PC-3 (cell line): ENCODE data around the gene NCF1. TPM values are rescaled to one million over a fixed set of nuclear protein-coding genes. Genes with fewer than 3 reads are reported as not detected.
"Not testable (repeated sequence)": the region's sequence is repeated elsewhere in the genome, so short reads cannot be mapped to it uniquely, and the experiment has no call there.

Experiments
- ATAC-seq: fragments of 200-7000 bp; cut with Tn5 transposase; 2 replicates; pipeline ENCODE4 v1.9.1; 2020; ENCODE audit warnings: mild to moderate bottlenecking, moderate library complexity
- BruUV-seq: library from RNA; stranded (reverse); fragments of 400-500 nt; replicated peaks from 2 replicates; lab custom pipeline; 2021; lab: Mats Ljungman, UMichigan
- CTCF ChIA-PET: fragments of 300-600 bp; sonication (Branson Sonifier 250); formaldehyde crosslinking; loops from one replicate; lab custom pipeline; 2022; ENCODE audit warnings: antibody characterized with exemption; lab: Charles Lee
- POLR2A ChIA-PET: fragments of 300-600 bp; sonication (Branson Sonifier 250); formaldehyde crosslinking; loops from one replicate; lab custom pipeline; 2022; ENCODE audit warnings: antibody characterized with exemption; ENCODE audit not compliant: unreplicated experiment; lab: Charles Lee
- DNase-seq: peaks from one replicate; pipeline ENCODE4 v3.0.0-alpha.2; 2015
- H2AFZ ChIP-seq: fragments of 300-600 bp; sonication (generic); 2 replicates; pipeline ENCODE4 v1.6.0; 2016; ENCODE audit warnings: antibody characterized with exemption, low read length
- H3F3A ChIP-seq: fragments of 300-600 bp; sonication (generic); one replicate; pipeline ENCODE4 v1.6.0; 2017; ENCODE audit warnings: antibody characterized with exemption, low read length, control low read depth, mild to moderate bottlenecking; ENCODE audit not compliant: unreplicated experiment
- H3K27ac ChIP-seq: fragments of 300-600 bp; sonication (generic); 2 replicates; pipeline ENCODE4 v1.5.1; 2016; ENCODE audit warnings: mild to moderate bottlenecking, low read length
- H3K27me3 ChIP-seq: fragments of 300-600 bp; sonication (generic); 2 replicates; pipeline ENCODE4 v1.6.1; 2016; ENCODE audit warnings: low read length, mixed read lengths
- H3K36me3 ChIP-seq: fragments of 300-600 bp; sonication (generic); 2 replicates; pipeline ENCODE4 v1.6.1; 2016; ENCODE audit warnings: low read depth, mixed run types, low read length, mixed read lengths
- H3K4me1 ChIP-seq: fragments of 300-600 bp; sonication (generic); 2 replicates; pipeline ENCODE4 v1.5.1; 2016; ENCODE audit warnings: low read length; ENCODE audit not compliant: insufficient read depth
- H3K4me2 ChIP-seq: fragments of 300-600 bp; sonication (generic); 2 replicates; pipeline ENCODE4 v1.6.0; 2016; ENCODE audit warnings: low read length
- H3K4me3 ChIP-seq: fragments of 300-600 bp; sonication (generic); 2 replicates; pipeline ENCODE4 v1.5.1; 2016; ENCODE audit warnings: mild to moderate bottlenecking, low read length, mixed read lengths
- H3K79me2 ChIP-seq: fragments of 300-600 bp; sonication (generic); 2 replicates; pipeline ENCODE4 v1.6.1; 2017; ENCODE audit warnings: low read length, mixed read lengths
- H3K9ac ChIP-seq: fragments of 300-600 bp; sonication (generic); 2 replicates; pipeline ENCODE4 v1.6.0; 2016; ENCODE audit warnings: mild to moderate bottlenecking, low read length
- H3K9me2 ChIP-seq: fragments of 300-600 bp; sonication (generic); replicated peaks from 2 replicates; pipeline ENCODE4 v1.6.1; 2016; ENCODE audit warnings: mixed run types, low read length, mixed read lengths
- H3K9me3 ChIP-seq: fragments of 300-600 bp; sonication (generic); 2 replicates; pipeline ENCODE4 v1.6.1; 2016; ENCODE audit warnings: low read length, mixed read lengths
- H4K20me1 ChIP-seq: fragments of 300-600 bp; sonication (generic); 2 replicates; pipeline ENCODE4 v1.6.1; 2016; ENCODE audit warnings: low read length, mixed read lengths
- intact Hi-C: fragments of 100-400 bp; cut with micrococcal nuclease; formaldehyde crosslinking; loops from 2 replicates; pipeline ENCODE4 v1.9.0; 2023
- total RNA-seq: library from RNA; depleted of rRNA; stranded (reverse); fragments of >200 nt; gene quantifications from 2 replicates; pipeline ENCODE4 v1.2.3, GENCODE V29; 2014

The NCF1 gene
- total RNA-seq, 1 experiment from 2014 or later = not detected

DNA sequence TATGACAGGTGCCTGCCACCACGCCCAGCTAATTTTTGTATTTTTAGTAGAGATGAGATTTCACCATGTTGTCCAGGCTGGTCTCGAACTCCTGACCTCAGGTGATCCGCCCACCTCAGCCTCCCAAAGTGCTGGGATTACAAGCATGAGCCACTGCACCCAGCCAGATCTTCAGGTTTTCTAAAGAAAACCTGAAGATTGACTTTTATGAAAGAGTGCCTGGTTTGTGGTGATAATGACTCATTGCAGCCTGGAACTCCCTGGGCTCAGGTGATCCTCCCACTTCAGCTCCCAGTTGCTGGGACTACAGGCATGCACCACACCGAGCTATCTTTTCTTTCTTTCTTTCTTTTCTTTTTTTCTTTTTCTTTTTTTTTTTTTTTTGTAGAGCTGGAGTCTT lies 24.8 kb downstream of the NCF1 start:
- intact Hi-C loops, H3K4me1 ChIP-seq, H4K20me1 ChIP-seq, CTCF ChIA-PET, H2AFZ ChIP-seq, H3K9me2 ChIP-seq, BruUV-seq, H3K36me3 ChIP-seq, H3K27me3 ChIP-seq, H3K79me2 ChIP-seq, H3F3A ChIP-seq, H3K27ac ChIP-seq, H3K9me3 ChIP-seq, H3K4me3 ChIP-seq, DNase-seq, H3K9ac ChIP-seq, H3K4me2 ChIP-seq: not testable (repeated sequence)
- peak; percentile 83 for ATAC-seq
- POLR2A ChIA-PET = interaction anchor here (0.6 kb wide), 2 partner anchors 163 to 349 kb away, joined by 3 to 5 read pairs; no protein-coding TSS in a partner anchor

DNA sequence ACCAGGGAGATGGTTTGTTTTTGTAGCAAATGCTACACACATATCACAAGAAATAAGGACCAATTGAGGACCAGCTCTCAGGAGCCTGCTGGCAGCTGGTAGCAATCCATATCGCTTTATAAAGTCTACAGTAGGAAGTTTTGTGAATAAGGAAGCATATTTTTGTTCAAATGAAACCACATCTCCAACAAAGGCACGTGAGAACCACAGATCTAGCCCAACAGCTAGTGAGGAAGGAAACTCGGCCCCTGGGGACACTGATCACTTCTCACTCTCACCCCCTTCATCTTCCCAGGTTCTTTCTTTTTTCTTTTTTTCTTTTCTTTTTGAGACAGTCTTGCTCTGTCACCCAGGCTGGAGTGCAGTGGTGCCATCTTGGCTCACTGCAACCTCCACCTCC lies 42.1 kb downstream of the NCF1 start:
- H3K4me2 ChIP-seq, DNase-seq, H3K4me1 ChIP-seq, H3K27ac ChIP-seq, POLR2A ChIA-PET, H3F3A ChIP-seq, CTCF ChIA-PET, H3K36me3 ChIP-seq, H3K4me3 ChIP-seq, H3K27me3 ChIP-seq, ATAC-seq, H3K9ac ChIP-seq, intact Hi-C loops, H3K9me3 ChIP-seq, H3K9me2 ChIP-seq, BruUV-seq, H4K20me1 ChIP-seq, H2AFZ ChIP-seq, H3K79me2 ChIP-seq: not testable (repeated sequence)

DNA sequence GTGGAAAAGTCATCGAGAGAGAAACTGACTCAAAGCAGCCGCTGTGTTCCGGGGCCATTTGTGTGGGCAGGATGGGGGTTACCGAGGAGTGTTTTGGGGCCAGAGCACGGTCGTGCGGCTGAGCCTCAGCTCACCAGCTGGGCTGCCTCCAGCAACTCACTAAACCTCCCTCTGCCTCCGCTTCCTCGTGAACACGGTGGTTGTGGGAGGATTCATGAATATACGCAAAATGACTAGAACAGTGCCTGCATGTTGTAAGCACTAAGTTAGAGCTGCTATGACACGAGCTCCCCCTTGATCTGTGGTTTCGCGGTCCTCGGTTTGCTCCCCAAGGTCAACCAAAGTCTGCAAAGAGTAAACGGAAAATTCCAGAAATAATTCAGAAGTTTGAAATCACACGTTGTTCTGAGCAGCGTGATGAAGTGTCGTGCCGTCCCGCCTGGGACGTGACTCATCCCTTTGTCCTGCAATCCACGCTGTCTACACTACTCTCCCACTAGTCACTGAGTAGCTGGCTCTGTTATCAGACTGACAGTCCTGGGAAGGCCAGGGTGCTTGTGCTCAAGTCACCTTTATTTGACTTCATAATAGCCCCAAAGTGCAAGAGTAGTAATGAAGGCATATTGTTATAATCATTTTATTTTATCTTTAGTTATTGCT lies 46.5 kb downstream of the NCF1 start:
- H3K4me2 ChIP-seq, H3K4me3 ChIP-seq, H3K9me3 ChIP-seq, intact Hi-C loops, CTCF ChIA-PET, H3K36me3 ChIP-seq, H2AFZ ChIP-seq, H3K4me1 ChIP-seq, POLR2A ChIA-PET, H3K9me2 ChIP-seq, H3K79me2 ChIP-seq, BruUV-seq, DNase-seq, H3F3A ChIP-seq, H3K9ac ChIP-seq, H3K27ac ChIP-seq, H3K27me3 ChIP-seq, H4K20me1 ChIP-seq: not testable (repeated sequence)
- peak; percentile 95 for ATAC-seq

GRCh38 chr7:74821259-74821658 lies 47.4 kb downstream of the NCF1 start:
- H3F3A ChIP-seq, H3K27me3 ChIP-seq, H3K9ac ChIP-seq, H3K79me2 ChIP-seq, H3K27ac ChIP-seq, H3K9me3 ChIP-seq, POLR2A ChIA-PET, H2AFZ ChIP-seq, ATAC-seq, CTCF ChIA-PET, H3K4me3 ChIP-seq, BruUV-seq, H3K4me2 ChIP-seq, H4K20me1 ChIP-seq, H3K36me3 ChIP-seq, DNase-seq, H3K9me2 ChIP-seq, H3K4me1 ChIP-seq, intact Hi-C loops: not testable (repeated sequence)

DNA sequence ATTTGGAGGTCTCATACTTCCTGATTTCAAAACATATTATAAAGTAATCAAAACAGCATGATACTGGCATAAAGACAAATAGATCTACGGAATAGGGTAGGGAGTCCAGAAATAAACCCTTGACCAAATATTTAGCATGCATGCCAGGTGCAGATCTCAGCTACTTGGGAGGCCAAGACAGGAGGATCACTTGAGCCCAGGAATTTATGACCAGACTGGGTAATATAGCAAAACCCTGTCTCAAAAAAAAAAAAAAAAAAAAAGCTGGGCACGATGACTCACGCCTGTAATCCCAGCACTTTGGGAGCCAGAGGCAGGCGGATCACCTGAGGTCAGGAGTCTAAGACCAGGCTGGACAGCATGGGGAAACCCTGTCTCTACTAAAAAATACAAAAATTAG lies 56.1 kb downstream of the NCF1 start:
- CTCF ChIA-PET = not testable (repeated sequence)

DNA sequence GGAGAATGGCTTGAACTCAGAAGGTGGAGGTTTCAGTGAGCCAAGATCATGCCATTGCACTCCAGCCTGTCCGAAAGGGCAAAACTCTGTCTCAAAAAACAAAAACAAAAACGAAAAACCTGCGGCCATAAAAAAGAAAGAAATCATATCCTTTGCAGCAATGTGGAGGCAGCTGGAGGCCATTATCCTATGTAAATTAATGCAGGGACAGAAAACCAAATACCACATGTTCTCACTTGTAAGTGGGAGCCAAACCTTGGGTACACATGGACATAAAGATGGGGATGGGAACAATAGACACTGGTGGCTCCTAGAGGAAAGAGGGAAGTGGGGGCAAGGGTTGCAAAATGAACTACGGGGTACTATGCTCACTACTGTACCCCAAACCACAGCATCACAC lies 56.6 kb downstream of the NCF1 start:
- BruUV-seq, H3K36me3 ChIP-seq, CTCF ChIA-PET, H4K20me1 ChIP-seq, DNase-seq, H3K79me2 ChIP-seq, H3K27ac ChIP-seq, POLR2A ChIA-PET, H3K4me2 ChIP-seq, H3K4me3 ChIP-seq, intact Hi-C loops, H3K9me3 ChIP-seq, ATAC-seq, H2AFZ ChIP-seq, H3K27me3 ChIP-seq, H3K9me2 ChIP-seq, H3K9ac ChIP-seq, H3K4me1 ChIP-seq, H3F3A ChIP-seq: not testable (repeated sequence)

More for the DNA sequence above, 56.1 kb downstream of the NCF1 start:
- H3K9me2 ChIP-seq, H3K9ac ChIP-seq, H4K20me1 ChIP-seq, H3K4me1 ChIP-seq, H3K9me3 ChIP-seq, H3K27ac ChIP-seq, H3K4me3 ChIP-seq, DNase-seq, H3F3A ChIP-seq, H3K4me2 ChIP-seq, intact Hi-C loops, BruUV-seq, H3K36me3 ChIP-seq, POLR2A ChIA-PET, H3K79me2 ChIP-seq, H2AFZ ChIP-seq, H3K27me3 ChIP-seq: not testable (repeated sequence)
- ATAC-seq = peak; percentile 45
